ENCODE measurements around the gene PIP5K1C.
"Not testable (repeated sequence)": the region's sequence is repeated elsewhere in the genome, so short reads cannot be mapped to it uniquely, and the experiment has no call there.

PIP5K1C gene

GRCh38 chr19:3642987-3643673 is 57.1 kb downstream of the PIP5K1C start:
- no peak for DNase-seq

GRCh38 chr19:3642296-3642695 is 58.0 kb downstream of the PIP5K1C start:
- DNase-seq = no peak

- DNase-seq = no peak
Measured at GRCh38 chr19:3641515-3642269, 58.6 kb downstream of the PIP5K1C start.

GRCh38 chr19:3639479-3639878 is 60.8 kb downstream of the PIP5K1C start:
- DNase-seq = no peak

GRCh38 chr19:3638208-3639193 is 61.8 kb downstream of the PIP5K1C start:
- DNase-seq = no peak

- no peak for DNase-seq
Measured at GRCh38 chr19:3637621-3638020, 62.6 kb downstream of the PIP5K1C start.

GRCh38 chr19:3636962-3637361 is 63.3 kb downstream of the PIP5K1C start:
- DNase-seq = no peak

GRCh38 chr19:3636506-3636905 is 63.8 kb downstream of the PIP5K1C start:
- DNase-seq = no peak

GRCh38 chr19:3634496-3635045 is 65.7 kb downstream of the PIP5K1C start:
- no peak for DNase-seq

GRCh38 chr19:3633559-3633988 is 66.7 kb downstream of the PIP5K1C start:
- DNase-seq = no peak

GRCh38 chr19:3632739-3633558 is 67.3 kb downstream of the PIP5K1C start:
- no peak for DNase-seq

GRCh38 chr19:3632098-3632497 is 68.2 kb downstream of the PIP5K1C start:
- no peak for DNase-seq

- no peak for DNase-seq
Measured at GRCh38 chr19:3631053-3631861, 69.0 kb downstream of the PIP5K1C start.

- not testable (repeated sequence) for DNase-seq
Measured at GRCh38 chr19:3628766-3629165, 71.5 kb downstream of the PIP5K1C start.

- no peak for DNase-seq
Measured at GRCh38 chr19:3627351-3627723, 72.9 kb downstream of the PIP5K1C start.

GRCh38 chr19:3626473-3627350 is 73.6 kb downstream of the PIP5K1C start, which contains the start of gene CACTIN:
Gene CACTIN (minus strand): TSS chr19:3626790. CDS start chr19:3626762, 28 bp downstream.
- peak; percentile 96 for DNase-seq

GRCh38 chr19:3625996-3626472 is 74.2 kb downstream of the PIP5K1C start:
- no peak for DNase-seq

- no peak for DNase-seq
Measured at GRCh38 chr19:3623716-3624115, 76.6 kb downstream of the PIP5K1C start.

GRCh38 chr19:3622224-3622623 is 78.0 kb downstream of the PIP5K1C start:
- no peak for DNase-seq

GRCh38 chr19:3621689-3622088 is 78.6 kb downstream of the PIP5K1C start:
- DNase-seq = no peak

Measured in DMS79 (cell line).